Activated naive CD4-positive, alpha-beta T cell treated with anti-CD3 and anti-CD28 coated beads, Interleukin-2, amount 50 U/mL, for 16 hours (primary cell): Measurements from ENCODE around the gene NCR1.
"Not testable (repeated sequence)": the region's sequence is repeated elsewhere in the genome, so short reads cannot be mapped to it uniquely, and the experiment has no call there.

Experiments used
- DNase-seq: peaks from one replicate; pipeline ENCODE4 v3.0.0-alpha.2; 2020

Gene NCR1

DNA sequence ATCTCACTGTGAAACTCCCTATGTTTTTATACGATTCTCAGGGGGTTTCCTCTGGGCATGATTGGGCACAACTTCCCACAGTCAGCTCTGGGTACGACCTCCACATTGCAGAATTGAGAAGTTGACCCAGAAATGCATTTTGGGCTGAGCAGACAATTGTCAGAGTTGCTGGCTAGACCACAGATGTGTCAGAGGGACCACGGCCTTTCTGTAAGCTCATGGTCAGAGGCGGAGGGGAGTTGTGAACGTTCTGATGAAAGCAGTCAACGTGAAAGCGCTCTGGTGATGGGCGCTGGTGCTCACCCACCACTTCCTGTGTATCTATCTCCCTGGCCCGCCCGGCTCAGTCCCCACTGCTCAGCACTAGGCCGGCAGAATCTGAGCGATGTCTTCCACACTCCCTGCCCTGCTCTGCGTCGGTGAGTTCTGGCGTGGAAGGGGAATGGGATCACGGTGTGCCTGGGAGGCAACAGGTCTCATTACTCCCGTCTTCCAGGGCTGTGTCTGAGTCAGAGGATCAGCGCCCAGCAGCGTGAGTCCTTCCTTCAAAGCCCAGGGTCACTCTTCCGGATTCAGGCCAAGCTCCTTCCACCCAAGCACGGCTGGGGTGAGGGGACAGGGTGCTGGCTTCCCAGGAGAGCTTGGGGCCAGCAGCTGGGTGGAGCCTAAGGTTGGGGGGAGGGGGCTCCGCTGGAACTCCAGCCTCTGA is at the start of gene NCR1:
NCR1 (plus strand) TSS at position 346 of the 709 bp plus-strand sequence; CDS start at position 386, 40 bp downstream.
- no peak for DNase-seq

- not testable (repeated sequence) for DNase-seq
These were observed 47.5 kb upstream of the NCR1 start for GRCh38 chr19:54858476-54858875.

DNA sequence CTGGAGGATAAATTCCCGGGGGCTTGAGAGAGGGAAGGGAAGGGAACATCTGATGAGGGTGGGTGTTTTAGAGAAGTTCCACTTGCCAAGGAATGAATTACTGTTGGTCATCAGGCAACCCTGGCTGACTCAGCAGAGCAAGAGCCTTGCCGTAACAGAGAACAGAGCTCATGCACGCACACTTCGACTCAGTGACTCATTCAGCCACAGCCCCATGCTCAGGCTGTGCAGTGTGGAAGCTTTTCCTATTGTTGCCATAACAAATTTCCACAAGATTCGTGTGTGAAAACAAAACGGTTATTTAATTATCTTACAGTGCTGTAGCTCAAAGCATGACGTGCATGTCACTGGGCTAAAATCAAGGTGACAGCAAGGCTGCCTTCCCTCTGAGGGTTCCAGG is 46.5 kb upstream of the NCR1 start:
- not testable (repeated sequence) for DNase-seq

GRCh38 chr19:54863459-54863858 is 42.5 kb upstream of the NCR1 start:
- not testable (repeated sequence) for DNase-seq

GRCh38 chr19:54871696-54872095 is 34.3 kb upstream of the NCR1 start:
- DNase-seq, result no peak

DNA sequence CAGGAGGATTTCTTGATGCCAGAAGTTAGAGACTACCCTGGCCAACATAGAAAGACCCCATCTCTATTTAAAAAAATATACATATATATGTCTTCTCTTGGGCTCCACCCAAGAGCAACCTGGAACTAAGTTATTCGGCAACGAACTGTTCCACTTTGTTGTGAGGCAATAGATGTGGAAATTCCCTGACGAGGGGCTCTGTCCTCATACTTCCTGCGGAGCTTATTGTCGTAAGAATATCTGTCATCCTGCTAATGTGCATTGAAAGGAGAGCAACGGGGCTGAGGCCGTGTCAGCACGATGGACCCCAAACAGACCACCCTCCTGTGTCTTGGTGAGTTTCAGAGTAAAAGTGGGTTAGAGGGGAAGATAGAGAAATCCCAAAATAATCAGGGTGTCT is 32.0 kb upstream of the NCR1 start, which contains the start of gene FCAR:
FCAR (plus strand) TSS at position 246 of the 400 bp plus-strand sequence; CDS start at position 301, 55 bp downstream.
- DNase-seq, result no peak

DNA sequence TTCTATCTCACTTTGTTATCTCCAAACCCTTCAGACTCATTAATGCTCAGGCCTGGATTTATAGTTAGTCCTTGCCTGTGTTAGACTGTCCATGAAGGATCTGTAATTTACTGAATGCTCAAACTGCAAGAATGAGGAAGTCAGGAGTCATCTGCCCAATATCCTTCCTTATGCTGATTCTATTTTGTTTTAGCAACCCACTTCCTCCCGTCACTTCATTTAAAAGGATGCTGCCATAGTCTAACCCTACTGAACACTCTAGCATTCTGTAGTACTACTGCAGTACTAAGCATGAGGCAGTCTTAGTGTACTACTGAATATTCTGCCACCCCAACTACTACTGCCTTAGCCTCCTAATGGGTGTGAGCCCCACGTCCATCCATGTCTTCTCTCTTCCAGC is 30.4 kb upstream of the NCR1 start:
- DNase-seq, result no peak

DNA sequence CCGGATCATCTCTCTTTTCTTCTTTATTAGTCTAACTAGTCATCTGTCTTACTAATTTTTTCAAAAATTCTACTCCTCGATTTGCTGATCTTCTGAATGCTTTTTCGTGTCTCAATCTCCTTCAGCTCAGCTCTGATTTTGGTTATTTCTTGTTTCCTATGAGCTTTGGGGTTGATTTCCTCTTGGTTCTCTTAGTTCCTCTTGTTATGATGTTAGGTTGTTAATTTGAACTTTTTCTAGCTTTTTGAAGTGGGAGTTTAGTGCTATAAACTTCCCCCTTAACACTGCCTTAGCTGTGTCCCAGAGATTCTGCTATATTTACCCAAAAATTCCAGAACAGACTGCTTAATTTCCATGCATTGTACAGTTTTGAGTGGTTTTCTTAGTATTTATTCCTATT is 28.5 kb upstream of the NCR1 start:
- DNase-seq, result no peak

DNA sequence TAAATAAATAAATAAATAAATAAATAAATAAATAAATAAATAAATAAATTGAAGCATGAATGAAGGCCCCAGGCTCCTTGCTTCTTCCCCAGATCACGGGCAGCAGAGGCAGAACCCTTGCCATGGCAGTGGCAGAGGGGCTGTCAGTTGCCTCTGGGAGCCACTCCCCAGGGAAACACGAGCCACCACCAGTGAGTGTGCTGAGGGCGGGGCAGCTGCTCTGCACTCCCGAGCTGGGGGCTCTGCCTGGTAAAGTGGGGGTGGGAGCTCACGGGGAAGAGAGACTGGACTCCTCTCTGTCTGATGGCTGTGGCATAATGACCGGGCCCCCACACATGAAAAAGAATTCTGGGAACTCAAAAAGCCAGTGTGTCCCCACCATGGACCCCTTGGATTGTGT is 24.1 kb upstream of the NCR1 start:
- no peak for DNase-seq

- no peak for DNase-seq
These were observed 23.2 kb upstream of the NCR1 start for GRCh38 chr19:54882758-54883157.

DNA sequence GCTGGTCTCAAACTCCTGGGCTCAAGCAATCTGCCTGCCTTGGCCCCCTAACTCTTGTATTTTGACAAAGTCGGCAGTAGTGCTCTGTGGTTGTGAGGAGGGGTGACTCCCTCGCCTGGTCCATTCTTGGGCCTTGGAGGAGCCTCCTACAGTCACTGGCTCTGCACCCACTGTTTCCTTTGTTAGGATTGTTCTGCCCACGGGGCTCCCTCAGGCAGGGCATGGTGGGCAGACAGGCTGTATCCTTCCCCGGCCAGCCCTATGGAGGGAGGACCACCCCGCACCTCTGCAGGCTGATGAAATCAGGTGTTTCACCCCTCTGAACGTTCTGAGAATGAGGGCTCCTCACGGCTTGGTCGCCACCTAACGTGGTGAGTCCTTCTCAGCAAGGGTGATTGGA is 22.7 kb upstream of the NCR1 start:
- no peak for DNase-seq

GRCh38 chr19:54888239-54888638 is 17.7 kb upstream of the NCR1 start:
- no peak for DNase-seq

GRCh38 chr19:54889566-54889965 is 16.4 kb upstream of the NCR1 start:
- DNase-seq, result no peak

- DNase-seq, result no peak
These were observed 12.5 kb upstream of the NCR1 start for GRCh38 chr19:54893406-54893805.

DNA sequence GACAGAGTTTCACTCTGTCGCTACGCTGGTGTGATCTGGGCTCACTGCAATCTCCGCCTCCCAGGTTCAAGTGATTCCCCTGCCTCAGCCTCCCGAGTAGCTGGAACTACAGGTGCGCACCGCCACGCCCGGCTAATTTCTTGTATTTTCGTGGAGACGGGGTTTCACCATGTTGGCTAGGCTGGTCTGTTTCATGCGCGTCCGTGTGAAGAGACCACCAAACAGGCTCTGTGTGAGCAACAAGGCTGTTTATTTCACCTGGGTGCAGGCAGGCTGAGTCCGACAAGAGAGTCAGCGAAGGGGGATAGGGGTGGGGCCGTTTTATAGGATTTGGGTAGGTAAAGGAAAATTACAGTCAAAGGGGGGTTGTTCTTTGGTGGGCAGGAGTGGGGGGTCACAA is 11.8 kb upstream of the NCR1 start:
- not testable (repeated sequence) for DNase-seq

DNA sequence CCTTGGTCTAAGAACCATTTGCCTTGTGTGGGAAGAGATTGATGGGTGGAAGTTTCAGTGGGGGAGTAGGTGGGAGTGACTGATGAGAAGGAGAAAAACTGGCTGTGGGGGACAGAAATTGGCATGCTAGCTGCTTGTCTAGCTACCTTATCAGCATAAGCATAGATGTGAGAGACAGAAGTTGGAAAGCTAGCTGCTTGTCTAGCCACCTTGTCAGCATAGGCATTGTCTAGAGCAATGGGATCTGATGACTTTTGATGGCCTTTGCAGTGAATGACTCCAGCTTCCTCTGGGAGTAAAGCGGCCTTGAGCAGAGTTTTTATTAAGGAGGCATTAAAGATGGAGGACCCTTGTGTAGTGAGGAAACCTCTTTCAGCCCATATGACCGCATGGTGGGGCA is 9.9 kb upstream of the NCR1 start:
- DNase-seq, result no peak

DNA sequence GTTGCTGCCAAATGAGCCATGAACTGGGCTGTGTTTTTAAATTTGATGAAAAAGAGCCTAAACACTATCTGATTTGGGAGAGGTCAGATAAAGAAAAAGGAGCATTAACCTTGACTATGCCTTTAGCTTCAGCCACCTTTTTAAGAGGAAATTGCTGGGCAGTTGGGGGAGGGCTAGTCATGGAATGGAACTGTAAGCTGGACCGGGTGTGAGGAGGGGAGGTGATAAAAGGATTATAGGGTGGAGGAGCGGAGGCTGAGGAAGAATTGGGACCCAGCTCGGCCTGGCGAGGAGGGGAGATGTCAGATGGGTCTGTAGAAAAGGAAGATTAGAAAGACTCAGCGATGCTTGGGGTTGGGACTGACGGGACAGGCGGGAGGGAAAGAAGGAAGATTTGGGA is 7.3 kb upstream of the NCR1 start:
- DNase-seq, result not testable (repeated sequence)

GRCh38 chr19:54899646-54900045 is 6.3 kb upstream of the NCR1 start:
- not testable (repeated sequence) for DNase-seq

GRCh38 chr19:54901153-54901552 is 4.8 kb upstream of the NCR1 start:
- not testable (repeated sequence) for DNase-seq

DNA sequence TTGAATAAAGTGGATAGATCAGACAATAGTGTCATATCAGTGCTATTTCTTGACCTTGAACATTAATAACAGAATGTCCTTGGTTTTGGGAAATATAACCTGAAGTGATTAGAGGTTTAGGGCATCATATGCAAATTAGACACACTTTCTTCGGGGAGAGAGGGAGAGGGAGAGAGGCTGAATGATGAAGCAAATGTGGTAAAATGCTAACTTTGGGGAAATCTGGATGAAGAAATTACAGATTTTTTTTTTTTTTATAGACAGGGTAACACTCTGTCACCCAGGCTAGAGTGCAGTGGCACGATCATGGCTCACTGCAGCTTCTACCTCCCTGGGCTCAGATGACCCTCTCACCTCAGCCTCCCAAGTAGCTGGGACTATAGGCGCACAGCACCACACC is 3.9 kb upstream of the NCR1 start:
- DNase-seq, result no peak

- no peak for DNase-seq
These were observed 2.6 kb upstream of the NCR1 start for GRCh38 chr19:54903303-54903702.

DNA sequence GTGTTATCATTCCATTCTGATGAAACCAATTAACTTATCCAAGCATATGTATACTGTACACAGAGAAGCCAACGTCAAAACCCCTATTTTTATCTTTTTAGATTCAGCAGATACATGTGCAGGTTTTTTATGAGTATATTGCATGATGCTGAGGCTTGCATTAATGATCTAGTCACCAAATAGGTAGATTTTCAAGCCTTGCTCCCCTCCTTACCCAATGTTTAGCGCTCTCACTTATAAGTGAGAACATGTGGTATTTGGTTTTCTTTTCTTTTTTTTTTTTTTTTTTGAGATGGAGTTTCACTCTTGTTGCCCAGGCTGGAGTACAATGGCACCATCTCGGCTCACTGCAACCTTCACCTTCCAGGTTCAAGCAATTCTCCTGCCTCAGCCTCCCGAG is 1.7 kb upstream of the NCR1 start:
- DNase-seq, result not testable (repeated sequence)

DNA sequence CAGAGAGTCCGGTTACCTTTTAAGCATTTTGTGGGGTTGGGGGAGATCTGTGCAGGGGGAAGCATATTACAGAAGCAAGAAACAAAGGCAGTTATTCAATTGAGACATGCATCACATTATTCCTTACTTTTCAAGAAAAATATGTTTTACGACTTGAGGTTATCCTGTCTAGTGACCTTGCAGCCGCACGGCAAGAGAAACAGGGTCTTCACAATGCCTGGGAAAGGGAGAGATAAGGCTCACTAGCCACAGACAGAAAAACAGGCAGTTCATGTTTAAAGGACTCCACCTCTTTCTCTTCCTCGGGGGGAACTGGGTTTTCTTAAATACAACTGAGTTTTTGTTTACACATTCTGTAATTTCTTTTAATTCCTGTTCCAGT is 536 bp upstream of the NCR1 start:
- DNase-seq, result no peak

DNA sequence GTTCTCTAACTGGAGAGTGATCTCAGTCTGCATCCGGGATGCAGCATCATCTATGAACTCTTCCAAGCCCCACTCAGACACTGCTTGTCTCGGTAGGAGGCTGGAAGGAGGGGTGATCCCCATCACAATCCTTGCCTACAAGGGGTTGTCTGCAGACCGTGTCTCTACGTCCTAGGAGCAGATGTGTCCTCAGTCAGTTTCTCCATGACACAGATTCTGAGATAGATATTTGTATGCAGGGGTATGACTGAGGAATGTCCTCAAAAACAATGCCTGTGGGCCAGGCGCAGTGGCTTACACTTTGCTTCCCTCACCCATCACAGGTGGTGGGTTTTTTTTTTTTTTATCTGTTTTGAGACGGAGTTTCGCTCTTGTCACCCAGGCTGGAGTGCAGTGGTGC is 871 bp downstream of the NCR1 start:
- no peak for DNase-seq

GRCh38 chr19:54907899-54908298 is 2.0 kb downstream of the NCR1 start:
- not testable (repeated sequence) for DNase-seq
